ENCODE results near the gene TSPYL1.
"Not testable (repeated sequence)": the region's sequence is repeated elsewhere in the genome, so short reads cannot be mapped to it uniquely, and the experiment has no call there.

Gene TSPYL1

GRCh38 chr6:116279232-116280160, at the start of gene TSPYL1:
TSS of gene TSPYL1 (minus strand) at chr6:116279930. CDS start at chr6:116279830, 100 bp downstream.
- peak; percentile 94 for DNase-seq

GRCh38 chr6:116329156-116329555, 49.4 kb upstream of the TSPYL1 start:
- DNase-seq = no peak

- no peak for DNase-seq
These were observed 48.8 kb upstream of the TSPYL1 start for GRCh38 chr6:116328528-116328903.

GRCh38 chr6:116327803-116328527, 48.2 kb upstream of the TSPYL1 start:
- DNase-seq = no peak

DNA sequence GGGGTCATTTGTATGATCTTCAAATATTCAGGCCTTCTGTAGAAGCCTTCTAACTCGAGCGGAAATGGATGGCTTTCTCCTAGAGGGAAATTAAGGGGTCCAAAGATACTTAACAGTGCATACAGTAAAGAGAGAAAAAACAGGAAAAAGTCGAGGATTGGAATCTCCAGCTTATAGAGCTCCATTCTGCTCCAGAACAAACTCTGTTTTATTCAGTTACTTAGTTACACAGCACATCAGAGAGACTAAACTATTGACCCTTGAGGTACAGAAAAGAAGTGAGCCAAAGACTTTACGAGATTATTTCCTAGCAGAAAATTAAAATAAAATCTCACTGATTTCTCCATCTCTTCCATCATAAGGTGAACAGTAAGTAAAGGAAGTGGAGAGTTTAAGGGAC, 47.3 kb upstream of the TSPYL1 start:
- DNase-seq = no peak

- DNase-seq = no peak
These were observed 46.5 kb upstream of the TSPYL1 start for GRCh38 chr6:116326181-116326671.

DNA sequence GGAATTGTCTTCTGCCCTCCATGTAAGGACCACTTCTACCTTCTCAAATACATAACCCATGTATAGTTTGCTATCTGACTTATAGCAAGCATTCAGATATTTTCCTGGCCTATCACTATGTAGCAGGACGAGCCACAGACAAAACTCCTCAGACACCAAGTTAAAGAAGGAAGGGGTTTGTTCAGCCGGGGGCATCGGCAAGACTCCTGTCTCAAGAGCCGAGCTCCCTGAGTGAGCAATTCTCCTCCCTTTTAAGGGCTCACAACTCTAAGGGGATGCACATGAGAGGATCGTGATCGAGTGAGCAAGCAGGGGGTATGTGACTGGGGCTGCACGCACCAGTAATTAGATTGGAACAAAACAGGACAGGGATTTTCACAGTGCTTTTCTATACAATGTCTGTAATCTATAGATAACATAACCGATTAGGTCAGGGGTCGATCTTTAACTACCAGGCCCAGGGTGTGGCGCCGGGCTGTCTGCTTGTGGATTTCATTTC, 46.0 kb upstream of the TSPYL1 start:
- DNase-seq = not testable (repeated sequence)

GRCh38 chr6:116323863-116324262, 44.1 kb upstream of the TSPYL1 start:
- DNase-seq = no peak

DNA sequence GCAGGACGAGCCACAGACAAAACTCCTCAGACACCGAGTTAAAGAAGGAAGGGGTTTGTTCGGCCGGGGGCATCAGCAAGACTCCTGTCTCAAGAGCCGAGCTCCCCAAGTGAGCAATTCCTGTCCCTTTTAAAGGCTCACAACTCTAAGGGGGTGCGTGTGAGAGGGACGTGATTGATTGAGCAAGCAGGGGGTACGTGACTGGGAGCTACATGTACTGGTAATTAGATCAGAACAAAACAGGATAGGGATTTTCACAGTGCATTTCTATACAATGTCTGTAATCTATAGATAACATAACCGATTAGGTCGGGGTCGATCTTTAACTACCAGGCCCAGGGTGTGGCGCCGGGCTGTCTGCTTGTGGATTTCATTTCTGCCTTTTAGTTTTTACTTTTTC, 42.2 kb upstream of the TSPYL1 start:
- DNase-seq = not testable (repeated sequence)

GRCh38 chr6:116316772-116317467, 37.2 kb upstream of the TSPYL1 start:
- no peak for DNase-seq

DNA sequence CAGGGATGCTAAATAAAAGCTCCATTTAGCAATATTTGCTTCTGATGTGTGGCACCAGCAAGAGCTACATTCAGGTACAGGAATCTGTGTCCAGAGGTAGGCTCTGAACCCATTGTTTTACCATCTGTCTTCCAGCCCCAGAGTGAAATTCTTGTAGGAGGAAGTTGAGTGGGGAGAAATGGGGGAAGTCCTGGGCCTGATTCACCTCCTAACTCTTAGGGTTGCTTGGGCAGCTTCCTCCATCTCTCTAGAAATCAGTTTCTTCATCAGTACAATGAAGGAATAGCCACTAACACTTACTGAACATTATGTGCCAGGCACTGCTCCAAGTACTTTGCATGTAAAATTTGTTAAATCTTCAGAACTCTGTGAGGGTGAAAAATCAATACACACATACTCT, 35.1 kb upstream of the TSPYL1 start:
- no peak for DNase-seq

- no peak for DNase-seq
These were observed 34.5 kb upstream of the TSPYL1 start for GRCh38 chr6:116314218-116314617.

DNA sequence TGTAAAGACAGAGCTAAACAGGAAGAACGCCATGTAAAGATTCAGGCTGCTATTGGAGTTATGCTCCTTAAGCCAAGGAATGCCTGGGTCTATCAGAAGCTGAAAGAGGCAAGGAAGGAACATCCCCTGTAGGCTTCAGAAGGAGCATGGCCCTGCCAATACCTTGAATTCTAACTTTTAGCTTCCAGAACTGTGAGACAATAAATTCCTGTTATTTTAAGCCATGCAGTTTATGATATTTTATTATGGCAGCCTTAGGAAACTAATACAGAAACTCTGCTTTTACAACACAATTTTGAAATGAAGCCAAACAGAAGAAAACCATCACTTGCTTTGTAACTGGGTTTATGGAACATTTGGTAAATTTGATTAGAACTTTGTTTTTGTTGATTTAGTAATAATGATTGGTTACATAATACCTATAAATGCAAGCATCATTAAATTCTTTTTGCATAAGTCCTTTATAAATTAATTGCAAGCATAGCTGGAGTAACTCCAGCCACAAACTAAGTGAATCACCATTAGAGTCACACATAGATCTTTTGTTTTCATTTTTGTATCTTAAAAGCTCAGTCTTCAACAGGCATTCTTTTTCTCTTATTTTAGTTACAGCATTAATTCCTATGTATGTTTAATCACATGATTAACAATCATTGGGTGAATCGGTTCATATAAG, 33.5 kb upstream of the TSPYL1 start:
- no peak for DNase-seq

- no peak for DNase-seq
These were observed 29.9 kb upstream of the TSPYL1 start for GRCh38 chr6:116309657-116310056.

GRCh38 chr6:116309001-116309400, 29.3 kb upstream of the TSPYL1 start:
- no peak for DNase-seq

DNA sequence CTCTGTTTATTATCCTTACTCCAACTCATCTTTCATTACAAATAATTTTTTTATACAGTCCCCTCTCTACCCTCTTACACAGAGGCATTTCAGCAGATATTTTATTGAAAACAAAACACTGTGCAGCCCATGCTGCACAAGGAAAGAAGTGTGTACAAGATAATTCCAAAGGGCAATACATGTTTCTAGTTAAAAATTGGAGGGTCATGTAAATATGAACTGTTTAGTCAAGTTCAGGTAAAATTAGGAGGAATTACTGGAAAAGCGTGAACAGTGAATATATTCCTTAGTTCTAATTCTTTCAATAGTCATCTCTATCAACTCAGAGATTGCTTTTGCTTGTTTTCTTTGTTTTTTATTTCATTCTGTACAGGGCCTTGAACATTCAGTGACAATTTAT, 27.9 kb upstream of the TSPYL1 start:
- no peak for DNase-seq

DNA sequence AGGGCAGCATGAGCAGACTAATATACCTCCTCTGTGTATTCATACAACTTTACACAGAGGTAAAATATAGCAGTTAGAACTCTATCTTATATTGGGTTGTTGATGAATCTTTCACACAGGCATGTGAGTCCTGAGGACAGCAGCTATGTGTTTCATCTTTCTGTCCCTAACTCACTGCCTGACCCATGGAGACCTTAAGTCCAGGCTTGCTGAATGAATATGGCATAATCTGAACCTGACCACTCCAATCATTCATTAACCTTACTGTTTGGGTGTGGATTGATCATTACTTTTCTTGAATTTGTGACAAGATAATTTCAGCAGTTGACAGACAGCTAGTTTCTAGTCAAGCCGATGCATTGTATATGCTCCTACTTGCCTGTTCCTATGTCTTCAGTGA, 27.3 kb upstream of the TSPYL1 start:
- no peak for DNase-seq

- DNase-seq = no peak
These were observed 24.9 kb upstream of the TSPYL1 start for GRCh38 chr6:116304538-116305097.

GRCh38 chr6:116301104-116301503, 21.4 kb upstream of the TSPYL1 start:
- DNase-seq = no peak

DNA sequence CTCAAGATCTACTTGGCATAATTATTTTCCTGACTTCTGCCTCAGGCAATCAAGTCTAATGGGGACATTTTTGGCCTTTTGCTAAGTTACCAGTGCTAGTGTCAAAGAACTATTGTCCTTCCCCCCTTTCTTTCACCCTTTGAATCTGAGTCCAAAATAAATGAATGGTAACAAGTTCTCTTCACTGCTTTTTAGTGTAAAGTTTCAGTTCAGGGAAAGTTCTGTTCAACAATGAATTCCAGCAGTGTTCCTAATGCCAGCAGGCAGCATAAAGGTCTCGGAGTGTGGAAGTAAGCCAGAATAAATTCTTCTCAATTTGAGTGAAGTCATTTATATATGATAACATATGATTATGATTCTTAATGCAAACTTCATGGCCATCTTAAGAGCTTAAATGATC, 20.8 kb upstream of the TSPYL1 start:
- no peak for DNase-seq

- DNase-seq = no peak
These were observed 19.2 kb upstream of the TSPYL1 start for GRCh38 chr6:116298973-116299372.

GRCh38 chr6:116298273-116298672, 18.5 kb upstream of the TSPYL1 start:
- DNase-seq = no peak

Data from amniotic stem cell (primary cell).